NCI-H2081 treated with DMSO at 0.1 percent for 48 hours (cell line): ENCODE data around the gene CAND1.

ENCODE experiments used
- DNase-seq: peaks from one replicate; lab custom pipeline; 2025; lab: John Stamatoyannopoulos, UW

Gene CAND1

DNA sequence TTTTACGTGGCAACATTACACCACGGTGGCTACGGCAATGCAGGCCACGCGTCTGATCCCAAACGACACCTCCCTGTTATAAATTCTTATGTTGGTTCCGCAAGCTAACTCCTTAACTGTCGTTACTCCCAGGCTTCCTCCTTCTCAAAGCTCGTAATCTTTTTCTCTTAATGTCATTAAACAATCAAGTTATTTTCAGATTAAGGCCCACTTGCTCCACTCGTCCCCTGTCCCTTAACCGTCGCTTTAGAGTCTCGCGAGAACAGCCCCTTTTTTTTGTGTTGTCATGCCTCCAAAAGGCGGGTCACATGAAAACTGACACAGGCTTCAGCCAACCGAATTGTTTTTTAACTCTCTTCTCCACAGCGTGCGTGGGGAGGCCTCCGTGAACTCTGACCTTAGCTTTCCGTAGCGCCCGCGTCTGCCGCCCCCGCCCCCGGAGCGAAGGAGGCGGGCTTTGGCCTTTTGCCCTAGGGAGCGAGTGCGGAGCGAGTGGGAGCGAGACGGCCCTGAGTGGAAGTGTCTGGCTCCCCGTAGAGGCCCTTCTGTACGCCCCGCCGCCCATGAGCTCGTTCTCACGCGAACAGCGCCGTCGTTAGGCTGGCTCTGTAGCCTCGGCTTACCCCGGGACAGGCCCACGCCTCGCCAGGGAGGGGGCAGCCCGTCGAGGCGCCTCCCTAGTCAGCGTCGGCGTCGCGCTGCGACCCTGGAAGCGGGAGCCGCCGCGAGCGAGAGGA, at the start of gene CAND1:
Gene CAND1, plus strand, starts transcription at position 463 of the 737 bp plus-strand sequence. CDS start 360 bp downstream, outside the sequence.
- DNase-seq = peak; percentile 97

GRCh38 chr12:67220065-67220464, 49.1 kb upstream of the CAND1 start:
- DNase-seq = peak; percentile 26

DNA sequence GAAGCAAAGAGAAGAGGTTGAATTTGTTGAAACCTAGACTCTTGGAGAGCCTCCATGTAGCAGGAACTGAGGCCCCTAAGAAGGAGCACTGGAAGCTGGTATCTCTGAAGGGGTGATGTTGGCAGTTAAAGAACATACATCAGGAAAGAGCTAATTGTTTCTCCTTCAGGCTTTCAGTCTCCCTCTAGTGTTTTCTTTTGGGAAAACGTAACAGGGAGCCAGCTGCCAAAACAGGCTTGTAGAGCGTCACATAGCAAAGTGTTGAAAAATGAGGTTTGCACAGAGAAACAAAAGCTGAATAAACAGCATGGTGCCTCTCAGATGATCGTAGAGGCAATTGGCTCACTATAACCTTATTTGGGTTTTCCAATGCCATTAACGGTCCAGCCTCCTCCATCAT, 46.9 kb upstream of the CAND1 start:
- peak; percentile 9 for DNase-seq

DNA sequence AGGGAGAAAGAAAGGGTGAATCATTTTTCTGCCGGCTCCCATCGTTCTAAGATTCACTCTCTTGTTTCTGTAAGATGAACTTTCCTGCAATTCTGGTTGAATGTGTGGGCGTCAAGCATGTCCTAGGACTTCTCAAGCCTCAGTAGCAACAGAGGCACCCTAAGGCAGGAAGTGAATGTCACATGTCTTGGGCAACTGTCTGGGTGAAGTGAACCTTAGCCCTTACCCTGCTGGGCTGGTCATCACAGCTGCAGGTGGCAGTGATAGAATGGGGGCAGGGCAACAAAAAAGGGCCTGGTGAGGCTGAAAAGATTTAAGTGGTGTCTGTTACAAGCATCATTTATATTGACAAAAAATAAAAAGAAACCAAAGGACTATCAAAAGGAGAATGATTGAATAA, 45.9 kb upstream of the CAND1 start:
- no peak for DNase-seq

DNA sequence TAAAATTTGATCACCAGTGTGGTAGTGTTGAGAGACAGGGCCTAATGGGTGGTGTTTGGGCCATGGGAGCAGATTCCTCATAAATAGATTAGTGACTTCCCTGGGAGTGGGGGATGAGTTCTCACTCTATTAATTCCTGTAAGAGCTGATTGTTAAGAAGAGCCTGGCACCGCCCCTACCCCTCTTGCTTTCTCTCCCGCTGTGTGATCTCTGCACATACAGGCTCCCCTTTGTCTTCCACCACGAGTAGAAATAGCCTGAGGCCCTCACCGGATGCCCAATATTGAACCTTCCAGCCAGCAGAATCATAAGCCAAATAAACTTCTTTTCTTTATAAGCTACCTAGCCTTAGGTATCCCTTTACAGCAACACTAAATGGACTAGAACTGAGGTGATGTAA, 31.9 kb upstream of the CAND1 start:
- peak; percentile 64 for DNase-seq

DNA sequence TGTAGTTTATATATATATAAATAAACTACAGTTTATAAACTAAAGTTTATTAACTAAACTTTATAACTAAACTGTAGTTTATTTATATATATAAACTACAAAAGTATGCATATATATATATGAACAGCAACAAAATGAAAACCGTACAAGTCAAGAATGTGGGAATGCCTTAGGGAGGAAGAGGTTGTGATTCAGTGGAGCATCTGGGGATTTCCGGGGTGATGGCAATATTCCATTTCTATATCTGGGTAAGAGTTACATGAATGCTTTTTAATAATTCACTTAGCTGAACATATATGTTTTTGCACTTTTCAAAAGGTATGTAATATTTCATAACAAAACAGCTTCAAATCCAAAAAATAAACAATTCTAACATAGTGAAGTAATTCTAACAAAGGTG, 30.1 kb upstream of the CAND1 start:
- DNase-seq = no peak

DNA sequence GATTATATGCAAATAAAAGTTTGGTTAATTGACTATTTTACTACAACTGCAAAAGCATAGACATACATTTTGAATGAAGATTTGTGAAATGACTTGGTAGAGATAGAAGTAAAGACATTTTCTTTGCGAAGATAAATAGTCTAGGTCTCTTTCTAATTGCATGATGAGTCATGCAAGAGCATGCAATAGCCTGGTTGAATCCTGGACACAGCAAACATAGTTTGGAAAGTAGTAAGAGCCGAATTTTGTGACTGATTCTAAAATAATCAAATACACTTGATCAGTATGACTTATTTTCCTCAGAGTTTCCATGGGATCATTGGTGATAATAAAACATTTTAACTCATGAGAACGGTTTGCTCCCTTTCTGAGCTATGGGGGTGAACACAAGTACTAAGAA, 27.7 kb upstream of the CAND1 start:
- no peak for DNase-seq

DNA sequence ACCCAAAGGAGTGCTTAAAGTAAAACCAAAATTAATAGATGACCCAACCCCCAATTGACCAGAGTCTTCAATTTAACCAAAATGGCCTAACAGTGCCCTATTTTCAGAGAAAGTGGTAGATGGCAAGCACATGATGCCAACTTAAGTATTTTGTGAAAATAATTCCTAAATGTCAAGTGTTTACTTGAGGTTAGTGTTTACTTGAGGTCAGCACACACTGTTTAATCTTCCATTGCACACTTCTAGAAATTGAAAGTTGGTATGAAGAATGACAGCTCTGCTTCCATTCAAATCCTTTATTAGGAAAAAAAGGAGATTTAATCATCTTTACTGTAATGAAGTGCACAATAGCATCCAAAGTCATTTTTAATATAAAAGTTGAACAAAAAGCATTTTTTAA, 25.9 kb upstream of the CAND1 start:
- no peak for DNase-seq

DNA sequence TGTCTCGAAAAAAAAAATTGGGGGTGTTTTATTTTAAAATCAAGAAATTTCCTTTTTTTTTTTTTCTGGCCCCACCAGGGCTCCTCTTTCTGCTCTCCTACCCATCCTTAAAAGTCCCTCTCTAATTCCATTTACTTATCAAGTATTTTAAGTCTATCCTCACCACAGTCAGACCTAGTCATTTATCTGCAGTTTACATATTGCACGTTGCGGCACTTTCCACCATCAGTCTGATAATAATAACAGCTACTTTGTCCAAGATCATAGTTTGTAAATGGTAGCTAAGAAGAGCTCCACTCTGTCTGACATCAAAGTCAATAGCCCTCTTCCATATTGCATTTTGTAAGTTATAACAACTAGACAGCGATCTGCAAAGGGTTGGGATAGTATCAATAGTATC, 23.6 kb upstream of the CAND1 start:
- no peak for DNase-seq

- no peak for DNase-seq
These were observed 18.1 kb upstream of the CAND1 start for GRCh38 chr12:67251012-67251411.

GRCh38 chr12:67254372-67255026, 14.7 kb upstream of the CAND1 start:
- DNase-seq = no peak

DNA sequence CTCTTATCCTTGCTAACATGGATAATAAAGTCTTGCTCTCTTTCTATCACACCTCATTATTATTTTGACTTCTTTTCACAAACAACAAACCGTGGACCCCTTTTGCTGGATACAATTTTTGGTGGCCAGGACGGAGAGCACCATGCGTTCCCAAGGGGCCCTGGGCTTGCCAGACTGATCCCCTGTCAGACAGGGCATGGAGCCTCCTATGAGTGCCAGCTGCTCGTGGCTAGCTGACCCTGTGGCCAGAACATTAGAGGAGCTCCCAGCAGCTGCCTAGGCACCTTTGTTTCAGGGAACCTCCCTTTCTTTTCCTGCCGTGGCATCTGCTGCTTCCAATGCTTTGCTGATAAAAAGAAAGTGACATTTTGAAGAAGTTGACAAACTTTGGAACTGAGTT, 12.5 kb upstream of the CAND1 start:
- DNase-seq = no peak

DNA sequence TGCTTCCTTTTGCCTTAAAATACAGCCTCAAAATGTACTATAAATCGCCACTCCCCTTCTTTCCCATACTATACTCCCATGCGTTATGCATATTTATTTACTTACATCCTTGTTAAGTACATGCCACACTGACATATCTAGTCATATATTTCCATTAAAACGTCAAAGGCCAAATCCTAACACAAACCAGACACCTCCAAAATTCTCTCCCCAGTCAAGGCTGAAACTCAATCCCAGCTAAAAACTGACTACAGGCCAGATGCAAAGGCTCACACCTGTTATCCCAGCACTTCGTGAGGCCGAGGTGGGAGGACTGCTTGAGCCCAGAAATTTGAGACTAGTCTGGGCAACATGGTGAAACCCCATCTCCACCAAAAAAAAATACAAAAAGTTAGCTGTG, 5.7 kb upstream of the CAND1 start:
- DNase-seq = no peak

- DNase-seq = peak; percentile 15
These were observed 743 bp upstream of the CAND1 start for GRCh38 chr12:67268335-67268895.

DNA sequence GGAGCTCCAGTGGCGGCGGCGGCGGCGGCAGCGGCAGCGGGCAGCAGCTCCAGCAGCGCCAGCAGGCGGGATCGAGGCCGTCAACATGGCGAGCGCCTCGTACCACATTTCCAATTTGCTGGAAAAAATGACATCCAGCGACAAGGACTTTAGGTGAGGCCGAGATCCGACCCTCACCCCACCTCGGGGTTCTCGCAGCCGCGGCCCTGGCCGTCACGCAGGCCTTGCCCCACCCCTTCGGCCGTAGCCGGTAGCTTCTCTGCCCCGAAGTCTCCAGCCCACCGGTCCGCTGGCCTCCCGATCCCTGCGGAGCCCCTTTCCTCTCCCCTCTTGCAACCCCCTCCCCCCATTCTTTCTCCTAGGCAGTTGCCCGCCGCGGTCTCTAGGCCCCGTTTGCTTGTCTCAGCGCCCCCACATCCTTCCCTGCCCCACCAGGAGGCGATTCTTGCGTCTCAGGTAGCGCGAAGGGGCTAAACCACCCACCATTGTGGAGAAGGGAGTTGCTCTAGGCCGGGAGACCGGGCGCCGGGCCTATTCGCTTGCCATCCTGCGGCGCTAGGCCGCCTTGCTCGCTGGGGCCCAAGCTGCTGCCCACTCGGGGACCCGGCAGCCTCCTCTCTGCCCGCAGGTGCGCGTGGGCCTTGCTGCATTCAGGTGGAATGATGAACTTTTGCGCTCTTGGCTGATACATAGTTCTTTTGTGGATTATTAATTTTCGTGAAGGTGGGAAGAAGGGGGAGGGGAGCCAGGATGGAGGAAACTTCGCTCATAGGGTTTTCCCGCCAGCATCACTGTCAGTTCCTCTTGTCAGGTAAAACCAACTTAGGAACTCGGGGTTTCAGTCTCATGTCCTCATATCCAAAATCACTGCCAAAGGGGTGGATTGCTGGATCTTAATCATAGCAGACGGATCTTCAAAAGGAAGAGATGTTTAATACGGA, 745 bp downstream of the CAND1 start:
- DNase-seq = no peak

GRCh38 chr12:67270622-67271021, 1.5 kb downstream of the CAND1 start:
- DNase-seq = no peak

DNA sequence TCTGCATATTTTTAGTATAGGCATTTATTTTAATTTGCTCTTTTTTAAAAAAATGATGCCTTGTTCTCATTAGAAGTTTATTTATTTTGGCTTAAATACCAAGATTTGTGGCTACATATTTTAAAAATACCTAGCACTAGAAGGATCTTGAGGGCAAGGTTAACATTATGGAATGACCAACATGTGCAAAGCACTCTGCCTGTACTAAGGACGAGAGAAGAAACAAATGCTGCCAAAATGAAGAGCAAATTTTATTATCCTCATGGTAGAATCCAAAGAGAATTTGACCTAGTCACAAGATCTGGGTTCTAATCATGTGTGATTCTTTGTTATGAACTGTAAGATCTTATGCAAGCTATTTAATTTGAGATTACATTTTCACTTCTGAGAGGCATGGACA, 2.8 kb downstream of the CAND1 start:
- DNase-seq = no peak

GRCh38 chr12:67274186-67274585, 5.0 kb downstream of the CAND1 start:
- DNase-seq = no peak

- DNase-seq = no peak
These were observed 6.3 kb downstream of the CAND1 start for GRCh38 chr12:67275380-67275913.

DNA sequence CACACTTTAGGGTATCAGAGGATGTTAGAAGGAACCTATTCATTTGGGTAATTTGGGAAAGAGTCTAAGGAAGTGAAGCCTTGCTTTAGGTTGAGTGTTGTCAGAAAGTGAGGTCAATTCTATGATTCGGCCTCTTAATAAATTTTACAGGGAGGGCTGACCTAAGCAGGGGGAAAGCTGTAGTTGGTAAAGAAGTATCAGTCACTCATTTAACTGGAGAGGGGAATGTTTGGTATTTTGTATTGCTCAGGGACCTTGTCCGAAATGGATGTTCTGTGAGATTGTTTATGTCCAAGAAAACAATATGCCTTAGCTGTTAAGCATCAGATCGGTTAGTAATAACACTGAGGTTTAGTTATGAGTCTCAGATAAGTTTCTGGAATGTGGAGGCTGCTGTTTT, 7.3 kb downstream of the CAND1 start:
- no peak for DNase-seq

DNA sequence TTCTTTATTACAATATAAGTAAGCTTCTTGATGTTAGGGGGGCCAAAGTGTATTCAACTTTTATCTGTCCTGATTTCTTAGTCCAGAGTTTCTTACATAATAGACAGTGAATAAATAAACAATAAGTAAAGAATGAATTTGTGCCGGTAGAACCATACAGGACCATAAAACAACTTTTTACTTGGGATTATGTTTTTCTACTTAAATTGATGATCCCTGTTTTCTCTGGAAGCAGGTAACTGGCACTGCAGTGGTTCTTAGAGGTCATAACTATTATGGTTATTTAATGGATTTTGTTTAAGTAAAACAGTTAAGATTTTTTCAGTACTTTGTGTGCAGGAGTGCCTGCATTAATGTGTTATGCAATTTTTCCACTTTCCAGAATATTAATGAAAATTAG, 10.5 kb downstream of the CAND1 start:
- DNase-seq = no peak

DNA sequence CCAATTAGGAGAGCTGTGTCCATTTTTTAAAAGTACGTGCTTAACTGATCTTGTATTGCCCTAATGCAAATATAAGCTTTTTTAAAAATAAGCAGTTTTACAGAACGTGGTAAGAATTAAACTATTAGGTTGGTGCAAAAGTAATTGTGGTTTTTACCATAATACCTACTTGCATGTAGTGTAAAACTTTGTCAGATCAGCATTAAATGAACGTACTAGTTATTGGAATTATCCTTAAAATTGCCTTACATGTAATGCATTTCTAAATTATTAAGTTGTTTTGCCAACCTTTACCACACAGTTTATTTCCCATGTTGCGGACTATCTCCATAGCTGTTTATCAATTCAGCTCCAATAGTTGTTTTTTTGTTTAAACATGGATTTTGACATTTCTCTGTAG, 10.9 kb downstream of the CAND1 start:
- no peak for DNase-seq
